Activated B cell treated with CpG ODN at 0.5 μM for 24 hours (primary cell): Measurements from ENCODE around the gene LAYN. TPM values are rescaled to one million over a fixed set of nuclear protein-coding genes. Genes with fewer than 3 reads are reported as not detected.

Source experiments
- ATAC-seq: fragments of 200-7000 bp; cut with Tn5 transposase; one replicate; pipeline ENCODE4 v1.10.0; 2021; ENCODE audit warnings: low read depth, mild to moderate bottlenecking, moderate library complexity
- CTCF ChIA-PET: fragments of 350-600 bp; sonication (Branson Sonifier 250); formaldehyde crosslinking; loops from one replicate; lab custom pipeline; 2021; ENCODE audit warnings: antibody characterized with exemption; lab: Charles Lee
- POLR2A ChIA-PET: fragments of 350-600 bp; sonication (Branson Sonifier 250); formaldehyde crosslinking; loops from one replicate; lab custom pipeline; 2021; ENCODE audit warnings: antibody characterized with exemption; lab: Charles Lee
- DNase-seq: peaks from one replicate; pipeline ENCODE4 v3.0.0; 2022
- H3K27ac Mint-ChIP-seq: one replicate; pipeline ENCODE4 v1.8.0; 2020; ENCODE audit warnings: mixed read lengths
- H3K27me3 Mint-ChIP-seq: one replicate; pipeline ENCODE4 v1.8.0; 2021; ENCODE audit warnings: mixed read lengths
- H3K36me3 Mint-ChIP-seq: one replicate; pipeline ENCODE4 v1.8.0; 2021; ENCODE audit warnings: low read depth, mixed read lengths
- H3K4me1 Mint-ChIP-seq: one replicate; pipeline ENCODE4 v1.8.0; 2021; ENCODE audit warnings: mixed read lengths
- H3K4me3 Mint-ChIP-seq: one replicate; pipeline ENCODE4 v1.8.0; 2020; ENCODE audit warnings: mild to moderate bottlenecking, mixed read lengths
- H3K9me3 Mint-ChIP-seq: one replicate; pipeline ENCODE4 v1.8.0; 2020; ENCODE audit warnings: mixed read lengths
- intact Hi-C: fragments of 100-400 bp; cut with micrococcal nuclease; formaldehyde crosslinking; loops from one replicate; pipeline ENCODE4 v1.15.1; 2024
- total RNA-seq: library from RNA; stranded (reverse); gene quantifications from 2 replicates; pipeline ENCODE4 v1.2.3, GENCODE V29; 2022
- TF ChIP-seq, protein P1 (sequence below): fragments of 200-600 bp; IDR thresholded peaks from one replicate; pipeline ENCODE4 v1.8.0; 2022; ENCODE audit warnings: antibody characterized with exemption, mild to moderate bottlenecking

The LAYN gene
- total RNA-seq, 1 donor from 2014 or later = not detected

DNA sequence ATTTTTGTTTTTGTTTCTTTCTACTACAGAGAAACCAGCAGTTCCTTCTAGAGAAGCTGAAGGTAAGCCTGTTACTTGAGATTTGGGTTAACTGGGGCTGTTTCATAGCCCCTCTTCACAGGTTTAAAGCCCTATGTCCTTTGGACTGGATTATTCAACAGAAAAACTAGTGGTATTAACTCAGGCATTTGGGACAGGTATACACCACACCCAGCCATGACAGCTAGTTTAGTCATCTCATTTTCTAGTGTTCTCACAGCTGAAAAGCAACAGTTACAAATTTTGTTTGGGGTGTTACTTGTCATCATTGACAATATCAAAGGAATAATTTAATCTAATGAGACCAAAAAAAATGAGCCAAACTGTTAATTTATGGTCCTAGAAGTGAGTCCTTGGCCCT, 14.0 kb downstream of the LAYN start:
- peaks cover 8% of the 10 kb centered on the region for H3K9me3 Mint-ChIP-seq
- no peak overlapping the region for H3K4me3 Mint-ChIP-seq
- DNase-seq (no peak), ATAC-seq (no peak)
- H3K27ac Mint-ChIP-seq = no peak overlapping the region
- TF ChIP-seq, protein P1, sequence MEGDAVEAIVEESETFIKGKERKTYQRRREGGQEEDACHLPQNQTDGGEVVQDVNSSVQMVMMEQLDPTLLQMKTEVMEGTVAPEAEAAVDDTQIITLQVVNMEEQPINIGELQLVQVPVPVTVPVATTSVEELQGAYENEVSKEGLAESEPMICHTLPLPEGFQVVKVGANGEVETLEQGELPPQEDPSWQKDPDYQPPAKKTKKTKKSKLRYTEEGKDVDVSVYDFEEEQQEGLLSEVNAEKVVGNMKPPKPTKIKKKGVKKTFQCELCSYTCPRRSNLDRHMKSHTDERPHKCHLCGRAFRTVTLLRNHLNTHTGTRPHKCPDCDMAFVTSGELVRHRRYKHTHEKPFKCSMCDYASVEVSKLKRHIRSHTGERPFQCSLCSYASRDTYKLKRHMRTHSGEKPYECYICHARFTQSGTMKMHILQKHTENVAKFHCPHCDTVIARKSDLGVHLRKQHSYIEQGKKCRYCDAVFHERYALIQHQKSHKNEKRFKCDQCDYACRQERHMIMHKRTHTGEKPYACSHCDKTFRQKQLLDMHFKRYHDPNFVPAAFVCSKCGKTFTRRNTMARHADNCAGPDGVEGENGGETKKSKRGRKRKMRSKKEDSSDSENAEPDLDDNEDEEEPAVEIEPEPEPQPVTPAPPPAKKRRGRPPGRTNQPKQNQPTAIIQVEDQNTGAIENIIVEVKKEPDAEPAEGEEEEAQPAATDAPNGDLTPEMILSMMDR = no peak
- intact Hi-C loops = no loop called here
- peaks cover 9% of the 10 kb centered on the region for H3K27me3 Mint-ChIP-seq
- ChIA-PET POLR2A (no interaction called here), CTCF (interaction anchor here (1.3 kb wide), 1 partner anchor 223 kb away, joined by 3 read pairs; no protein-coding TSS in a partner anchor)
- no peaks in the 10 kb centered on the region for H3K36me3 Mint-ChIP-seq
- H3K4me1 Mint-ChIP-seq = no peaks in the 10 kb centered on the region

DNA sequence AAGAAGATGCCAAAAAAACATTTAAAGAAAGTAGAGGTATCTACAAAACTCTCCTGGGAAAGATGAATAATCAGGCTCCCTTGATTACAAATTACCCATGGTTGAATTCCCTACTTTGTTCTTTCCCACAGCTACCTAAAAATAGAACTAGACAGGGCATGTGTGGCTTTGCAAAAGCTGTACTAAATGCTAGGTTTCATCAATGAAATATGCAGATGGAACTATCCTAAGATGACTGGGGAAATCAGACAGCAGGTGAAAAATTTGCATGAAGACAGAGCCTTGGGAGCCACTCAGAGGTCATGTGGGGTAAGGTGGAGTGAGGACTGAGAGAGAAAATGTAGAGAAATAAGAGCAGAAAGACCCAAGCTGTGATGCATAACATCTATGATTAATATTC, 14.7 kb downstream of the LAYN start:
- intact Hi-C loops = no loop called here
- Mint-ChIP-seq H3K27ac (no peak overlapping the region), H3K9me3 (peaks cover 8% of the 10 kb centered on the region), H3K36me3 (no peaks in the 10 kb centered on the region), H3K4me1 (no peaks in the 10 kb centered on the region), H3K27me3 (peaks cover 10% of the 10 kb centered on the region), H3K4me3 (no peak overlapping the region)
- ATAC-seq = no peak
- TF ChIP-seq, protein P1 = no peak
- CTCF ChIA-PET = no interaction called here
- DNase-seq = no peak
- POLR2A ChIA-PET = no interaction called here

DNA sequence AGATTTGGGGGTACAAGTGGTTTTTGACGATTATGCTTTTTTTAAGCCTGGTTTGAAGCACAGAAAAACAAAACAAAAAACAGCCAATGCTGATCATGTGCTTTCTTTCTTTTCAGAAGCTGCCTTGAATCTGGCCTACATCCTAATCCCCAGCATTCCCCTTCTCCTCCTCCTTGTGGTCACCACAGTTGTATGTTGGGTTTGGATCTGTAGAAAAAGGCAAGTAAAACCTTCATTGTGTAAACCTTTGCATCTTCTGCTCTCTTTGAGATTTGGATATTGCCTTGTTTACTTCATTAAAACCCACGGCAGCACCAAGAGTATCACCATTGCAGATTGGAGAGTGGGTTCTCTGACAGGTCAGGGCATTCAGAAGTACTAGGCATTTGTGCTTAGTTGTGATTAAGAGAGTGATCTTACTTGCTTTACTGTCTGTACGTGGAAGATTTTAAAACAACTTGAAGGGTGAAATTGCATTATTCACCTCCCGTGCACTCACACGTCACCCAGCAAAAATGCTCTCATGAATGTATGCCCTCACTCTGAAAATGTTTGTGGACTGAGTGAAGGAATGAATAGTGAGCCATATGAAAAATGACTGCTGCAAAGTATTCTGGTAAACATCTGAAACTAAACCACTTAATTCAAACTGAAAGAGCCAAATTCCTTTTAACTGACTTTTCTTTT, 17.0 kb downstream of the LAYN start:
- no peaks in the 10 kb centered on the region for H3K4me1 Mint-ChIP-seq
- no peak overlapping the region for H3K27ac Mint-ChIP-seq
- TF ChIP-seq, protein P1 = no peak
- intact Hi-C loops = no loop called here
- H3K27me3 Mint-ChIP-seq = peaks cover 9% of the 10 kb centered on the region
- no peaks in the 10 kb centered on the region for H3K36me3 Mint-ChIP-seq
- H3K9me3 Mint-ChIP-seq = peaks cover 8% of the 10 kb centered on the region
- ChIA-PET CTCF (no interaction called here), POLR2A (no interaction called here)
- no peak for DNase-seq
- H3K4me3 Mint-ChIP-seq = no peak overlapping the region
- no peak for ATAC-seq

DNA sequence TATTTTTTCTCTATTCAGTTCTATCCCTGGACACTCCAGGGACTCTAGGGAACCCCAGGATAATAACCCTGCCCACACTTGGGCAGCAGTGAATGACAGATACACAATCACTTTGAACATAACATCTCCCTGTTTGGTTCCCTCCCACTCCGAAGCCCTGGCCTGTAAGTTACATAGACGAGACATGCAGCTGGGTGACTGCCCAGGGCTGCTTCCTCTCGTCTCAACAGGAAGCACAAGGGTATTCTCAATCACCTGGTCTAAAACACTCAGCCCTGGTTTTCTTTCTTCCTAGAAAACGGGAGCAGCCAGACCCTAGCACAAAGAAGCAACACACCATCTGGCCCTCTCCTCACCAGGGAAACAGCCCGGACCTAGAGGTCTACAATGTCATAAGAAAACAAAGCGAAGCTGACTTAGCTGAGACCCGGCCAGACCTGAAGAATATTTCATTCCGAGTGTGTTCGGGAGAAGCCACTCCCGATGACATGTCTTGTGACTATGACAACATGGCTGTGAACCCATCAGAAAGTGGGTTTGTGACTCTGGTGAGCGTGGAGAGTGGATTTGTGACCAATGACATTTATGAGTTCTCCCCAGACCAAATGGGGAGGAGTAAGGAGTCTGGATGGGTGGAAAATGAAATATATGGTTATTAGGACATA, 19.4 kb downstream of the LAYN start:
- intact Hi-C loops = loop anchor here (5.0 kb wide), 1 partner anchor 278 kb away; no protein-coding TSS in a partner anchor
- ChIA-PET CTCF (interaction anchor here (1.7 to 4.4 kb wide), 2 partner anchors 217 to 283 kb away, joined by 8 to 16 read pairs; no protein-coding TSS in a partner anchor), POLR2A (no interaction called here)
- TF ChIP-seq, protein P1 = no peak
- Mint-ChIP-seq H3K4me1 (no peaks in the 10 kb centered on the region), H3K27me3 (peaks cover 7% of the 10 kb centered on the region), H3K9me3 (peaks cover 8% of the 10 kb centered on the region), H3K27ac (no peak overlapping the region), H3K4me3 (no peak overlapping the region), H3K36me3 (no peaks in the 10 kb centered on the region)
- ATAC-seq (no peak), DNase-seq (no peak)

DNA sequence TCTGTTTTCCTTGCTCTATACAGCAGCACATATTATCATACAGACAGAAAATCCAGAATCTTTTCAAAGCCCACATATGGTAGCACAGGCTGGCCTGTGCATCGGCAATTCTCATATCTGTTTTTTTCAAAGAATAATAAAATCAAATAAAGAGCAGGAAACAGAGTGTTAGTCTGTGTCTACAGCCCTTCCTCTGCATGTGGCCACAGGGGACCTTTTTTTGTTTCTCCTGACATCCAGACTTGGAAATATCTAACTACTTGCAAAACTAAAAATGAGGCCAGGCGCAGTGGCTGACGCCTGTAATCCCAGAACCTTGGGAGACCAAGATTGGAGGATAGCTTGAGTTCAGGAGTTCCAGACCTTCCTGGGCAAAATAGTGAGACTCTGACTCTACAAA, 20.3 kb downstream of the LAYN start:
- intact Hi-C loops = loop anchor here (5.0 kb wide), 1 partner anchor 278 kb away; no protein-coding TSS in a partner anchor
- Mint-ChIP-seq H3K27me3 (peaks cover 7% of the 10 kb centered on the region), H3K4me1 (no peaks in the 10 kb centered on the region), H3K27ac (no peak overlapping the region), H3K4me3 (no peak overlapping the region), H3K36me3 (no peaks in the 10 kb centered on the region), H3K9me3 (peaks cover 5% of the 10 kb centered on the region)
- ATAC-seq (no peak), DNase-seq (no peak)
- CTCF ChIA-PET = interaction anchor here (1.7 to 4.4 kb wide), 3 partner anchors 216 to 282 kb away, joined by 6 to 16 read pairs (median 8); no protein-coding TSS in a partner anchor
- POLR2A ChIA-PET = no interaction called here
- TF ChIP-seq, protein P1 = no peak
